Nephron (organoid): ENCODE results near the gene BLVRA.

Source experiments
- H3K27ac Mint-ChIP-seq, 3 experiments: 2 replicates each; pipeline ENCODE4 v1.8.0; 2020; ENCODE audit warnings: mixed read lengths in 3 of 3, mild to moderate bottlenecking in 2 of 3, moderate library complexity in 1 of 3
- H3K27me3 Mint-ChIP-seq: 2 replicates; pipeline ENCODE4 v1.8.0; 2021; ENCODE audit warnings: low read depth, mild to moderate bottlenecking, moderate library complexity, mixed read lengths
- H3K36me3 Mint-ChIP-seq: 2 replicates; pipeline ENCODE4 v1.8.0; 2020; ENCODE audit warnings: low read depth, mixed read lengths
- H3K4me1 Mint-ChIP-seq: 2 replicates; pipeline ENCODE4 v1.8.0; 2020; ENCODE audit warnings: mixed read lengths
- H3K4me3 Mint-ChIP-seq, 3 experiments: 2 replicates each; pipeline ENCODE4 v1.8.0; 2020; ENCODE audit warnings: mild to moderate bottlenecking in 3 of 3, mixed read lengths in 3 of 3, moderate library complexity in 2 of 3
- H3K9me3 Mint-ChIP-seq: 2 replicates; pipeline ENCODE4 v1.8.0; 2020; ENCODE audit warnings: mixed read lengths
- CTCF ChIP-seq, 3 experiments: fragments of 200-600 bp; sonication (generic); IDR thresholded peaks; one replicate each; pipeline ENCODE4 v1.5.0; 2021; ENCODE audit warnings: antibody characterized with exemption in 3 of 3; ENCODE audit not compliant: unreplicated experiment in 3 of 3

BLVRA gene

GRCh38 chr7:43844662-43845061 is 86.2 kb downstream of the BLVRA start:
- no peaks in the 10 kb centered on the region for H3K4me1 Mint-ChIP-seq
- peaks cover 13% of the 10 kb centered on the region for H3K27me3 Mint-ChIP-seq
- H3K36me3 Mint-ChIP-seq, result no peaks in the 10 kb centered on the region

GRCh38 chr7:43847496-43847895 is 89.0 kb downstream of the BLVRA start:
- H3K27me3 Mint-ChIP-seq, result peaks cover 13% of the 10 kb centered on the region
- H3K27ac Mint-ChIP-seq, result no peak overlapping the region
- H3K9me3 Mint-ChIP-seq, result no peaks in the 10 kb centered on the region
- H3K4me1 Mint-ChIP-seq, result no peaks in the 10 kb centered on the region
- TF ChIP-seq CTCF (IDR thresholded peaks at IDR 0.05; ENCODE audit: unreplicated experiment in 3 of 3), result no peak
- no peak overlapping the region for H3K4me3 Mint-ChIP-seq
- no peaks in the 10 kb centered on the region for H3K36me3 Mint-ChIP-seq

More at GRCh38 chr7:43844662-43845061, 86.2 kb downstream of the BLVRA start:
- no peak overlapping the region for H3K4me3 Mint-ChIP-seq
- no peak overlapping the region for H3K27ac Mint-ChIP-seq
- H3K9me3 Mint-ChIP-seq, result no peaks in the 10 kb centered on the region
- no peak for TF ChIP-seq CTCF (IDR thresholded peaks at IDR 0.05; ENCODE audit: unreplicated experiment in 3 of 3)

- no peaks in the 10 kb centered on the region for H3K9me3 Mint-ChIP-seq
- no peaks in the 10 kb centered on the region for H3K4me1 Mint-ChIP-seq
- H3K4me3 Mint-ChIP-seq, result no peak overlapping the region
Observed at GRCh38 chr7:43849047-43849446, 90.6 kb downstream of the BLVRA start.

GRCh38 chr7:43850348-43851116 is 92.1 kb downstream of the BLVRA start:
- Mint-ChIP-seq H3K36me3 (no peaks in the 10 kb centered on the region), H3K9me3 (no peaks in the 10 kb centered on the region), H3K27ac (no peak overlapping the region), H3K4me1 (no peaks in the 10 kb centered on the region), H3K4me3 (no peak overlapping the region), H3K27me3 (peaks cover 8% of the 10 kb centered on the region)
- TF ChIP-seq CTCF (IDR thresholded peaks at IDR 0.05; ENCODE audit: unreplicated experiment in 3 of 3), result no peak

More at GRCh38 chr7:43849047-43849446, 90.6 kb downstream of the BLVRA start:
- H3K27me3 Mint-ChIP-seq, result peaks cover 8% of the 10 kb centered on the region
- H3K27ac Mint-ChIP-seq, result no peak overlapping the region
- no peaks in the 10 kb centered on the region for H3K36me3 Mint-ChIP-seq
- TF ChIP-seq CTCF (IDR thresholded peaks at IDR 0.05; ENCODE audit: unreplicated experiment in 3 of 3), result no peak

- H3K4me3 Mint-ChIP-seq, result no peak overlapping the region
- peaks cover 8% of the 10 kb centered on the region for H3K27me3 Mint-ChIP-seq
- H3K4me1 Mint-ChIP-seq, result no peaks in the 10 kb centered on the region
- no peaks in the 10 kb centered on the region for H3K9me3 Mint-ChIP-seq
- no peaks in the 10 kb centered on the region for H3K36me3 Mint-ChIP-seq
- H3K27ac Mint-ChIP-seq, result no peak overlapping the region
- TF ChIP-seq CTCF (IDR thresholded peaks at IDR 0.05; ENCODE audit: unreplicated experiment in 3 of 3), result no peak
Observed at GRCh38 chr7:43851805-43852204, 93.3 kb downstream of the BLVRA start.

- Mint-ChIP-seq H3K4me3 (no peak overlapping the region), H3K27me3 (no peaks in the 10 kb centered on the region), H3K36me3 (no peaks in the 10 kb centered on the region), H3K4me1 (no peaks in the 10 kb centered on the region), H3K9me3 (no peaks in the 10 kb centered on the region), H3K27ac (no peak overlapping the region)
- TF ChIP-seq CTCF (IDR thresholded peaks at IDR 0.05; ENCODE audit: unreplicated experiment in 3 of 3), result no peak
Observed at GRCh38 chr7:43855176-43855575, 96.7 kb downstream of the BLVRA start.
